SK-N-SH (cell line): Measurements from ENCODE around the gene CCND1. TPM values are rescaled to one million over a fixed set of nuclear protein-coding genes. Genes with fewer than 3 reads are reported as not detected.

Experiments
- CTCF ChIA-PET: fragments of 300-600, 350-600 bp; formaldehyde crosslinking; extraction: SDS; loops from one replicate; lab custom pipeline; 2021; lab: Yijun Ruan, JAX
- POLR2A ChIA-PET: fragments of 350-600 bp; sonication (Branson Sonifier 250); formaldehyde crosslinking; extraction: SDS; loops from one replicate; lab custom pipeline; 2020; ENCODE audit warnings: antibody characterized with exemption, inconsistent platforms; lab: Yijun Ruan, JAX
- DNase-seq: peaks from one replicate; pipeline ENCODE4 v3.0.0; 2012
- H2AFZ ChIP-seq: fragments of 200-600 bp; sonication (generic); 2 replicates; pipeline ENCODE4 v1.8.1; 2016; ENCODE audit warnings: antibody characterized with exemption, mild to moderate bottlenecking, low read depth
- H3F3A ChIP-seq: fragments of 200-600 bp; sonication (generic); replicated peaks from 2 replicates; pipeline ENCODE3; 2016; ENCODE audit warnings: antibody characterized with exemption, mild to moderate bottlenecking; ENCODE audit not compliant: insufficient read depth
- H3K27ac ChIP-seq, 2 experiments: fragments of 200-500 bp in 1 of 2; fragments of 200-600 bp in 1 of 2; sonication (Bioruptor generic) in 1 of 2; sonication (generic), shearing (Covaris generic) in 1 of 2; 2 replicates each; pipeline versions ENCODE4 v1.5.1 to v1.6.1; 2014 to 2016; ENCODE audit warnings: low read depth in 2 of 2, inconsistent platforms in 1 of 2, low read length in 1 of 2, mild to moderate bottlenecking in 1 of 2, mixed read lengths in 1 of 2
- H3K27me3 ChIP-seq: fragments of 200-600 bp; sonication (generic), shearing (Covaris generic); 2 replicates; pipeline ENCODE4 v1.6.1; 2016; ENCODE audit warnings: mixed run types; ENCODE audit not compliant: insufficient read depth
- H3K36me3 ChIP-seq, 2 experiments: fragments of 200-500 bp in 1 of 2; fragments of 200-600 bp in 1 of 2; sonication (Bioruptor generic) in 1 of 2; sonication (generic) in 1 of 2; replicated peaks in 1 of 2; 2 replicates each; pipeline versions ENCODE3 to v1.5.1; 2014 to 2016; ENCODE audit warnings: low read length in 1 of 2, mild to moderate bottlenecking in 1 of 2; ENCODE audit not compliant: insufficient read depth in 2 of 2, control insufficient read depth in 1 of 2
- H3K4me1 ChIP-seq, 2 experiments: fragments of 200-500 bp in 1 of 2; fragments of 200-600 bp in 1 of 2; sonication (Bioruptor generic) in 1 of 2; sonication (generic), shearing (Covaris generic) in 1 of 2; 2 replicates each; pipeline versions ENCODE4 v1.5.1 to v1.6.1; 2014 to 2016; ENCODE audit warnings: low read depth in 1 of 2, low read length in 1 of 2, mixed run types in 1 of 2; ENCODE audit not compliant: insufficient read depth in 2 of 2, control insufficient read depth in 1 of 2
- H3K4me2 ChIP-seq: fragments of 200-600 bp; sonication (generic), shearing (Covaris generic); 2 replicates; pipeline ENCODE4 v1.6.1; 2017; ENCODE audit warnings: mixed run types
- H3K4me3 ChIP-seq, 2 experiments: fragments of 200-500 bp in 1 of 2; fragments of 200-600 bp in 1 of 2; sonication (Bioruptor generic) in 1 of 2; sonication (generic), shearing (Covaris generic) in 1 of 2; 2 replicates each; pipeline versions ENCODE4 v1.5.1 to v1.8.1; 2014 to 2016; ENCODE audit warnings: low read depth in 2 of 2, inconsistent platforms in 1 of 2, low read length in 1 of 2, mild to moderate bottlenecking in 1 of 2, mixed read lengths in 1 of 2, moderate library complexity in 1 of 2
- H3K79me2 ChIP-seq: fragments of 200-600 bp; sonication (generic); 2 replicates; pipeline ENCODE4 v1.8.1; 2017; ENCODE audit warnings: mild to moderate bottlenecking; ENCODE audit not compliant: insufficient read depth
- H3K9ac ChIP-seq: fragments of 200-600 bp; sonication (generic); 2 replicates; pipeline ENCODE4 v1.6.1; 2017; ENCODE audit warnings: mixed run types
- H3K9me2 ChIP-seq: fragments of 200-600 bp; sonication (generic); 2 replicates; pipeline ENCODE4 v1.6.1; 2017; ENCODE audit warnings: mixed run types
- H3K9me3 ChIP-seq: fragments of 200-600 bp; sonication (generic); 2 replicates; pipeline ENCODE4 v1.6.1; 2017; ENCODE audit warnings: mixed run types, mild to moderate bottlenecking, moderate library complexity
- H4K20me1 ChIP-seq: fragments of 200-600 bp; sonication (generic); 2 replicates; pipeline ENCODE4 v1.6.1; 2017; ENCODE audit warnings: mild to moderate bottlenecking, mixed run types; ENCODE audit not compliant: insufficient read depth
- CHD2 ChIP-seq: fragments of 150-350 bp; IDR thresholded peaks from 2 replicates; pipeline ENCODE4 v1.6.1; 2018; ENCODE audit warnings: low read length; ENCODE audit not compliant: partially characterized antibody
- ELF1 ChIP-seq: IDR thresholded peaks from 2 replicates; pipeline ENCODE4 v1.4.0; 2012
- EZH2phosphoT487 ChIP-seq: fragments of 200-600 bp; sonication (generic); IDR thresholded peaks from 2 replicates; pipeline ENCODE4 v1.6.1; 2017; ENCODE audit warnings: low read depth, mixed run types, mild to moderate bottlenecking, antibody characterized with exemption, moderate library complexity, borderline replicate concordance
- FOSL2 ChIP-seq: IDR thresholded peaks from 2 replicates; pipeline ENCODE4 v1.4.0; 2012; ENCODE audit warnings: low read depth, mild to moderate bottlenecking, moderate library complexity, borderline replicate concordance
- GATA2 ChIP-seq: sonication (generic); formaldehyde crosslinking; IDR thresholded peaks from 2 replicates; pipeline ENCODE4 v1.5.0; 2020; ENCODE audit warnings: mild to moderate bottlenecking, missing genetic modification reagents
- RCOR1 ChIP-seq: fragments of 150-350 bp; IDR thresholded peaks from 2 replicates; pipeline ENCODE4 v1.6.1; 2017; ENCODE audit warnings: antibody characterized with exemption, low read length
- RFX5 ChIP-seq: IDR thresholded peaks from 2 replicates; pipeline ENCODE4 v1.6.1; 2012; ENCODE audit warnings: mild to moderate bottlenecking, improper control_type of control experiment, low read length
- SIN3A ChIP-seq: IDR thresholded peaks from 2 replicates; pipeline ENCODE4 v1.6.1; 2012; ENCODE audit warnings: low read depth, mild to moderate bottlenecking, low read length, moderate library complexity, borderline replicate concordance
- TAF1 ChIP-seq: IDR thresholded peaks from 2 replicates; pipeline ENCODE4 v1.6.1; 2012; ENCODE audit warnings: low read depth, mild to moderate bottlenecking, low read length, moderate library complexity, borderline replicate concordance
- WGBS: methylation state at CpG from one replicate; pipeline ENCODE4 v1.1.6; 2017; ENCODE audit warnings: low lambda C conversion rate; 5-methylcytosine and 5-hydroxymethylcytosine counted together
- polyA plus RNA-seq, 3 experiments: library from polyadenylated mRNA; depleted of rRNA; stranded (reverse); fragments of >200 nt; gene quantifications; 2 replicates each; pipeline ENCODE4 v1.2.3, GENCODE V29; 2012
- TF ChIP-seq, protein P1 (sequence below): fragments of 150-350 bp; IDR thresholded peaks from 2 replicates; pipeline ENCODE4 v1.6.1; 2017; ENCODE audit warnings: antibody characterized with exemption, low read length, low read depth, borderline replicate concordance
- TF ChIP-seq, protein P2 (sequence below): fragments of 200-600 bp; sonication (generic); IDR thresholded peaks from 2 replicates; pipeline ENCODE4 v1.6.1; 2017; ENCODE audit warnings: antibody characterized with exemption, mild to moderate bottlenecking, moderate library complexity
- TF ChIP-seq, protein P3 (sequence below): IDR thresholded peaks from 2 replicates; pipeline ENCODE4; 2012
- TF ChIP-seq, protein P4 (sequence below): IDR thresholded peaks from 2 replicates; pipeline ENCODE4 v1.4.0; 2012; ENCODE audit warnings: low read depth
- TF ChIP-seq, protein P5 (sequence below): IDR thresholded peaks from 2 replicates; pipeline ENCODE4 v1.4.0; 2012; ENCODE audit warnings: low read depth, borderline replicate concordance
- TF ChIP-seq, protein P6 (sequence below): IDR thresholded peaks from 2 replicates; pipeline ENCODE4 v1.4.0; 2012; ENCODE audit warnings: low read depth, borderline replicate concordance

The CCND1 gene
- polyA plus RNA-seq, 1 of the 3 experiments (the other 2 are of a cell fraction): 242 TPM

DNA sequence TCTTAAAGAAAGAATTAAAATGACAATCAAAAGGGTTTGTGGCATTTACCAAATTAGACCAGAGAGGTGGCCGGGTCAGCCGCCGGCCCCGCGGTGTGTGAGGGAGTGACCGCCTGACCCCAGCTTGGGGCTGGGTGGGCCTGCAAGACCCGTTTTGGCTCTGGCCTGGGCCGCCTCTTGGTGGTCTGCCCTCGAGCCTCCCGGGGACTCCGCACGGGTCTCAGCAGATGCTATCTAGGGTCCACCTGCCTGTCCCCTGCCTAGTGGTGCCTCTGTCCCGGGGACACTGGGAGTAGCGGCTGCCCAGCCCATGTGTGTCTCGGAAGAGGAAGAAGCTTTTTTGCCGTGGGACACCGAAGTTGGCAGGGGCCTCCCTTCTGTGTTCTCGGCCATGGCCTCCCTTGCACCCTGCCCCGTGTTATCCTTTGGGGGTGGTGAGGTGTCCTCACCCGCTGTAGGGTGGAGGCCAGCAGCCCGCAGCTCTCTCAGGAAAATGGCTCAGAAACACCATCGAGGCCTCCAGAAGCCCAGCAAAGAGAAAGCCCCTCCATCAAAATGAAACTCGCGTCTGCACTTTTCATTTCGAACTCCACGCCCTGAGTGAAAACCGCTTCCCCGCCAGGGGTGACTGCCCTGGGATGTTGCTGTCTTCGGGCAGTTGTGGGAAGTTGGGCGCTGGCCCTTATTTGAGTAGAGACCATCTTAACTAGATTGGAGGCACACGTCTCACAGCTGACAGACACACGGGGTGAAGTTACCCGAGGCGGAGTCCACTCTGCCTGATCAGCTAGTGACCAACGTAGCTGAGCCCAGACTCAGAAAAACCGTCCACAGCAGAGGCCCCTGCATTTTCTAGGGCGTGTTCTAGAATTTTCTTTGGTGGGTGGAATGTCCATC is 8.0 kb downstream of the CCND1 start:
- Histone ChIP-seq H3K4me1 (peaks cover 39 to 70% of the 10 kb centered on the region in 2 experiments; a peak in 2 of 4 replicates), H3K27me3 (no peaks in the 10 kb centered on the region), H3K9ac (peak overlapping the region; percentile 31; the same call in 1 of the 2 replicates), H2AFZ (no peak overlapping the region), H3K27ac (peak overlapping the region; percentile 34 to 57), H3K9me2 (no peaks in the 10 kb centered on the region), H3K4me3 (no peak overlapping the region), H4K20me1 (peaks cover 100% of the 10 kb centered on the region), H3K36me3 (peaks cover 90 to 100% of the 10 kb centered on the region in 2 experiments), H3K4me2 (no peak overlapping the region; the same call in 1 of the 2 replicates), H3F3A (peaks cover 87% of the 10 kb centered on the region), H3K79me2 (peaks cover 74% of the 10 kb centered on the region), H3K9me3 (no peaks in the 10 kb centered on the region)
- WGBS: 98% methylated on average over 17 of the region's 37 CpGs
- TF ChIP-seq, protein P1, sequence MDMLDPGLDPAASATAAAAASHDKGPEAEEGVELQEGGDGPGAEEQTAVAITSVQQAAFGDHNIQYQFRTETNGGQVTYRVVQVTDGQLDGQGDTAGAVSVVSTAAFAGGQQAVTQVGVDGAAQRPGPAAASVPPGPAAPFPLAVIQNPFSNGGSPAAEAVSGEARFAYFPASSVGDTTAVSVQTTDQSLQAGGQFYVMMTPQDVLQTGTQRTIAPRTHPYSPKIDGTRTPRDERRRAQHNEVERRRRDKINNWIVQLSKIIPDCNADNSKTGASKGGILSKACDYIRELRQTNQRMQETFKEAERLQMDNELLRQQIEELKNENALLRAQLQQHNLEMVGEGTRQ: no peak
- TF ChIP-seq RCOR1 (no peak), GATA2 (CRISPR knock-in tag) (no peak), CHD2 (no peak), RFX5 (no peak), TAF1 (no peak), SIN3A (no peak), FOSL2 (no peak), EZH2phosphoT487 (no peak), ELF1 (no peak)
- TF ChIP-seq, protein P2, sequence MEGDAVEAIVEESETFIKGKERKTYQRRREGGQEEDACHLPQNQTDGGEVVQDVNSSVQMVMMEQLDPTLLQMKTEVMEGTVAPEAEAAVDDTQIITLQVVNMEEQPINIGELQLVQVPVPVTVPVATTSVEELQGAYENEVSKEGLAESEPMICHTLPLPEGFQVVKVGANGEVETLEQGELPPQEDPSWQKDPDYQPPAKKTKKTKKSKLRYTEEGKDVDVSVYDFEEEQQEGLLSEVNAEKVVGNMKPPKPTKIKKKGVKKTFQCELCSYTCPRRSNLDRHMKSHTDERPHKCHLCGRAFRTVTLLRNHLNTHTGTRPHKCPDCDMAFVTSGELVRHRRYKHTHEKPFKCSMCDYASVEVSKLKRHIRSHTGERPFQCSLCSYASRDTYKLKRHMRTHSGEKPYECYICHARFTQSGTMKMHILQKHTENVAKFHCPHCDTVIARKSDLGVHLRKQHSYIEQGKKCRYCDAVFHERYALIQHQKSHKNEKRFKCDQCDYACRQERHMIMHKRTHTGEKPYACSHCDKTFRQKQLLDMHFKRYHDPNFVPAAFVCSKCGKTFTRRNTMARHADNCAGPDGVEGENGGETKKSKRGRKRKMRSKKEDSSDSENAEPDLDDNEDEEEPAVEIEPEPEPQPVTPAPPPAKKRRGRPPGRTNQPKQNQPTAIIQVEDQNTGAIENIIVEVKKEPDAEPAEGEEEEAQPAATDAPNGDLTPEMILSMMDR: no peak
- TF ChIP-seq, protein P3, sequence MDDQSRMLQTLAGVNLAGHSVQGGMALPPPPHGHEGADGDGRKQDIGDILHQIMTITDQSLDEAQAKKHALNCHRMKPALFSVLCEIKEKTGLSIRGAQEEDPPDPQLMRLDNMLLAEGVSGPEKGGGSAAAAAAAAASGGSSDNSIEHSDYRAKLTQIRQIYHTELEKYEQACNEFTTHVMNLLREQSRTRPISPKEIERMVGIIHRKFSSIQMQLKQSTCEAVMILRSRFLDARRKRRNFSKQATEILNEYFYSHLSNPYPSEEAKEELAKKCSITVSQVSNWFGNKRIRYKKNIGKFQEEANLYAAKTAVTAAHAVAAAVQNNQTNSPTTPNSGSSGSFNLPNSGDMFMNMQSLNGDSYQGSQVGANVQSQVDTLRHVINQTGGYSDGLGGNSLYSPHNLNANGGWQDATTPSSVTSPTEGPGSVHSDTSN: no peak
- TF ChIP-seq, protein P4, sequence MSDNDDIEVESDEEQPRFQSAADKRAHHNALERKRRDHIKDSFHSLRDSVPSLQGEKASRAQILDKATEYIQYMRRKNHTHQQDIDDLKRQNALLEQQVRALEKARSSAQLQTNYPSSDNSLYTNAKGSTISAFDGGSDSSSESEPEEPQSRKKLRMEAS: no peak
- TF ChIP-seq, protein P5, sequence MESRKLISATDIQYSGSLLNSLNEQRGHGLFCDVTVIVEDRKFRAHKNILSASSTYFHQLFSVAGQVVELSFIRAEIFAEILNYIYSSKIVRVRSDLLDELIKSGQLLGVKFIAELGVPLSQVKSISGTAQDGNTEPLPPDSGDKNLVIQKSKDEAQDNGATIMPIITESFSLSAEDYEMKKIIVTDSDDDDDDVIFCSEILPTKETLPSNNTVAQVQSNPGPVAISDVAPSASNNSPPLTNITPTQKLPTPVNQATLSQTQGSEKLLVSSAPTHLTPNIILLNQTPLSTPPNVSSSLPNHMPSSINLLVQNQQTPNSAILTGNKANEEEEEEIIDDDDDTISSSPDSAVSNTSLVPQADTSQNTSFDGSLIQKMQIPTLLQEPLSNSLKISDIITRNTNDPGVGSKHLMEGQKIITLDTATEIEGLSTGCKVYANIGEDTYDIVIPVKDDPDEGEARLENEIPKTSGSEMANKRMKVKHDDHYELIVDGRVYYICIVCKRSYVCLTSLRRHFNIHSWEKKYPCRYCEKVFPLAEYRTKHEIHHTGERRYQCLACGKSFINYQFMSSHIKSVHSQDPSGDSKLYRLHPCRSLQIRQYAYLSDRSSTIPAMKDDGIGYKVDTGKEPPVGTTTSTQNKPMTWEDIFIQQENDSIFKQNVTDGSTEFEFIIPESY: no peak
- TF ChIP-seq, protein P6, sequence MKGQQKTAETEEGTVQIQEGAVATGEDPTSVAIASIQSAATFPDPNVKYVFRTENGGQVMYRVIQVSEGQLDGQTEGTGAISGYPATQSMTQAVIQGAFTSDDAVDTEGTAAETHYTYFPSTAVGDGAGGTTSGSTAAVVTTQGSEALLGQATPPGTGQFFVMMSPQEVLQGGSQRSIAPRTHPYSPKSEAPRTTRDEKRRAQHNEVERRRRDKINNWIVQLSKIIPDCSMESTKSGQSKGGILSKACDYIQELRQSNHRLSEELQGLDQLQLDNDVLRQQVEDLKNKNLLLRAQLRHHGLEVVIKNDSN: no peak
- ChIA-PET CTCF (interaction anchor here (0.8 to 2.5 kb wide), 5 partner anchors 17 to 547 kb away, joined by 3 to 26 read pairs (median 3); no protein-coding TSS in a partner anchor), POLR2A (interaction anchor here (1.4 kb wide), 1 partner anchor 11 kb away, joined by 4 read pairs; no protein-coding TSS in a partner anchor)
- no peak for DNase-seq
